ENCODE results near the gene SFMBT2. TPM values are rescaled to one million over a fixed set of nuclear protein-coding genes. Genes with fewer than 3 reads are reported as not detected.

SFMBT2 gene
- polyA plus RNA-seq, 2 of the 4 experiments (the other 2 are of a cell fraction): 9.6 to 10.2 TPM

DNA sequence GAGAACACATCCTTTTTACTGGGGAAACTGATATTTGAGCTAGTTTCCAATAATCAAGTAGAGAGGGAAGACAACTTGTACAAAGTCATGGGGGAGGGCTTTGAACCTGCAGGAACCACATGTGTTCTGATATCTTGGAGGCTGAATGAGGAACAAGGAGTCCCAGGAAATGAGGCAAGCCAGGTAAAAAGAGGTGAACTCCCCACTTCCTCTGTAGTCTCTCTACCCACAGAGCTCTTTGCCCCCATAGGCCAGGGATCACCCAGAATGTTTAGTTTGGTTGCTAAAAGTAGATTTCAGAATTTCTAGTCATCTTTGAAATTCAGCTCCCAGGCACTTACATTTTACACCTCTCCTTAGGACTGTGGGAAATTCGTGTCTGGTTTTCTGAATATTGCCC is 276.4 kb downstream of the SFMBT2 start:
- FAIRE-seq: no peak
- peaks cover 9% of the 10 kb centered on the region for H3K9me3 ChIP-seq
- H3K4me1 ChIP-seq: no peaks in the 10 kb centered on the region
- no peak overlapping the region for H3K4me2 ChIP-seq
- POLR2A ChIA-PET: no interaction called here
- TF ChIP-seq ZNF302 (CRISPR knock-in tag; IDR thresholded peaks at IDR 0.05) (no peak), TFCP2L1 (CRISPR knock-in tag; IDR thresholded peaks at IDR 0.05) (no peak), FOSB (CRISPR knock-in tag; IDR thresholded peaks at IDR 0.05) (no peak), EP300 (IDR thresholded peaks at IDR 0.05) (no peak), EHMT2 (IDR thresholded peaks at IDR 0.05; ENCODE audit: low read depth) (no peak), RFX5 (IDR thresholded peaks at IDR 0.05) (no peak)
- TF ChIP-seq, protein P1, sequence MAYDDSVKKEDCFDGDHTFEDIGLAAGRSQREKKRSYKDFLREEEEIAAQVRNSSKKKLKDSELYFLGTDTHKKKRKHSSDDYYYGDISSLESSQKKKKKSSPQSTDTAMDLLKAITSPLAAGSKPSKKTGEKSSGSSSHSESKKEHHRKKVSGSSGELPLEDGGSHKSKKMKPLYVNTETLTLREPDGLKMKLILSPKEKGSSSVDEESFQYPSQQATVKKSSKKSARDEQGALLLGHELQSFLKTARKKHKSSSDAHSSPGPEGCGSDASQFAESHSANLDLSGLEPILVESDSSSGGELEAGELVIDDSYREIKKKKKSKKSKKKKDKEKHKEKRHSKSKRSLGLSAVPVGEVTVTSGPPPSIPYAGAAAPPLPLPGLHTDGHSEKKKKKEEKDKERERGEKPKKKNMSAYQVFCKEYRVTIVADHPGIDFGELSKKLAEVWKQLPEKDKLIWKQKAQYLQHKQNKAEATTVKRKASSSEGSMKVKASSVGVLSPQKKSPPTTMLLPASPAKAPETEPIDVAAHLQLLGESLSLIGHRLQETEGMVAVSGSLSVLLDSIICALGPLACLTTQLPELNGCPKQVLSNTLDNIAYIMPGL (CRISPR knock-in tag; IDR thresholded peaks at IDR 0.05; ENCODE audit: borderline replicate concordance): no peak
- TF ChIP-seq, protein P2, sequence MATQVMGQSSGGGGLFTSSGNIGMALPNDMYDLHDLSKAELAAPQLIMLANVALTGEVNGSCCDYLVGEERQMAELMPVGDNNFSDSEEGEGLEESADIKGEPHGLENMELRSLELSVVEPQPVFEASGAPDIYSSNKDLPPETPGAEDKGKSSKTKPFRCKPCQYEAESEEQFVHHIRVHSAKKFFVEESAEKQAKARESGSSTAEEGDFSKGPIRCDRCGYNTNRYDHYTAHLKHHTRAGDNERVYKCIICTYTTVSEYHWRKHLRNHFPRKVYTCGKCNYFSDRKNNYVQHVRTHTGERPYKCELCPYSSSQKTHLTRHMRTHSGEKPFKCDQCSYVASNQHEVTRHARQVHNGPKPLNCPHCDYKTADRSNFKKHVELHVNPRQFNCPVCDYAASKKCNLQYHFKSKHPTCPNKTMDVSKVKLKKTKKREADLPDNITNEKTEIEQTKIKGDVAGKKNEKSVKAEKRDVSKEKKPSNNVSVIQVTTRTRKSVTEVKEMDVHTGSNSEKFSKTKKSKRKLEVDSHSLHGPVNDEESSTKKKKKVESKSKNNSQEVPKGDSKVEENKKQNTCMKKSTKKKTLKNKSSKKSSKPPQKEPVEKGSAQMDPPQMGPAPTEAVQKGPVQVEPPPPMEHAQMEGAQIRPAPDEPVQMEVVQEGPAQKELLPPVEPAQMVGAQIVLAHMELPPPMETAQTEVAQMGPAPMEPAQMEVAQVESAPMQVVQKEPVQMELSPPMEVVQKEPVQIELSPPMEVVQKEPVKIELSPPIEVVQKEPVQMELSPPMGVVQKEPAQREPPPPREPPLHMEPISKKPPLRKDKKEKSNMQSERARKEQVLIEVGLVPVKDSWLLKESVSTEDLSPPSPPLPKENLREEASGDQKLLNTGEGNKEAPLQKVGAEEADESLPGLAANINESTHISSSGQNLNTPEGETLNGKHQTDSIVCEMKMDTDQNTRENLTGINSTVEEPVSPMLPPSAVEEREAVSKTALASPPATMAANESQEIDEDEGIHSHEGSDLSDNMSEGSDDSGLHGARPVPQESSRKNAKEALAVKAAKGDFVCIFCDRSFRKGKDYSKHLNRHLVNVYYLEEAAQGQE (IDR thresholded peaks at IDR 0.05): no peak
- CTCF ChIA-PET: interaction anchor here (2.1 kb wide), 1 partner anchor 13 kb away, joined by 20 read pairs; no protein-coding TSS in a partner anchor
- DNase-seq (ENCODE audit: low read depth in 1 of 2, low spot score in 1 of 2): no peak
- WGBS (ENCODE audit: missing lambda C conversion rate): 0% methylated on average over 1 of the region's 1 CpG
- no peak overlapping the region for H3K27ac ChIP-seq
- no peak for ATAC-seq
- H3K4me3 ChIP-seq: no peak overlapping the region

DNA sequence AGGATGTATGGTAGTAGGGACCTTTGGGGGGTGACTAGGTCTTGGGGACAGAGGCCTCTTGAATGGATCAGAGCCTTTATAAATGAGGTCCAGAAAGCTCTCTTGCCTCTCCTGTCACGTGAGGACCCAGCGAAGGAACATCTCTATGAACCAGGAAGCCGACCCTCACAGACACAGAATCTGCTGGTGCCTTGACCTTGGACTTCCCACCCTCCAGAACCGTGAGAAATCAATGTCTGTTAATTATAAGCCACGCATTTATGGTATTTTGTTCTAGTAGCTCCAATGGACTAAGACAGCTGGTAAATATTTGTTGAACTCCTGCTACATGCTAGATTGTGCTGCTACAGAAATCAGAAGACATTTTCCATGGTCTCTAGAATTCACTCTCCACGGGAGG is 276.9 kb downstream of the SFMBT2 start:
- DNase-seq (ENCODE audit: low read depth in 1 of 2, low spot score in 1 of 2) (no peak), ATAC-seq (no peak), FAIRE-seq (no peak)
- Histone ChIP-seq H3K4me3 (no peak overlapping the region), H3K4me2 (no peak overlapping the region), H3K9me3 (peaks cover 9% of the 10 kb centered on the region), H3K4me1 (no peaks in the 10 kb centered on the region), H3K27ac (no peak overlapping the region)
- TF ChIP-seq BHLHE40 (IDR thresholded peaks at IDR 0.05; ENCODE audit: low read depth, low read length): no peak
- TF ChIP-seq RCOR1 (IDR thresholded peaks at IDR 0.05; ENCODE audit: low read depth, low read length): no peak
- no peak for TF ChIP-seq POLR2AphosphoS2 (conservative IDR thresholded peaks at IDR 0.05; ENCODE audit: low read length)
- TF ChIP-seq KDM5A (IDR thresholded peaks at IDR 0.05): no peak
- no peak for TF ChIP-seq CBX2 (IDR thresholded peaks at IDR 0.05; ENCODE audit: borderline replicate concordance, low read depth)
- TF ChIP-seq RFX5 (IDR thresholded peaks at IDR 0.05): no peak
- no peak for TF ChIP-seq ZC3H11A (IDR thresholded peaks at IDR 0.05)
- TF ChIP-seq, protein P3, sequence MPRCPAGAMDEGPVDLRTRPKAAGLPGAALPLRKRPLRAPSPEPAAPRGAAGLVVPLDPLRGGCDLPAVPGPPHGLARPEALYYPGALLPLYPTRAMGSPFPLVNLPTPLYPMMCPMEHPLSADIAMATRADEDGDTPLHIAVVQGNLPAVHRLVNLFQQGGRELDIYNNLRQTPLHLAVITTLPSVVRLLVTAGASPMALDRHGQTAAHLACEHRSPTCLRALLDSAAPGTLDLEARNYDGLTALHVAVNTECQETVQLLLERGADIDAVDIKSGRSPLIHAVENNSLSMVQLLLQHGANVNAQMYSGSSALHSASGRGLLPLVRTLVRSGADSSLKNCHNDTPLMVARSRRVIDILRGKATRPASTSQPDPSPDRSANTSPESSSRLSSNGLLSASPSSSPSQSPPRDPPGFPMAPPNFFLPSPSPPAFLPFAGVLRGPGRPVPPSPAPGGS (IDR thresholded peaks at IDR 0.05): no peak
- no peak for TF ChIP-seq SREBF2 (IDR thresholded peaks at IDR 0.05)
- no peak for TF ChIP-seq CEBPB (IDR thresholded peaks at IDR 0.05)
- TF ChIP-seq HOXB13 (CRISPR knock-in tag; IDR thresholded peaks at IDR 0.05; ENCODE audit: low read depth): no peak
- no peak for TF ChIP-seq ATOH8 (CRISPR knock-in tag; IDR thresholded peaks at IDR 0.05; ENCODE audit: low read depth)
- no peak for TF ChIP-seq TFCP2L1 (CRISPR knock-in tag; IDR thresholded peaks at IDR 0.05)
- TF ChIP-seq E2F6 (IDR thresholded peaks at IDR 0.05; ENCODE audit: borderline replicate concordance, low read depth): no peak
- TF ChIP-seq, protein P4, sequence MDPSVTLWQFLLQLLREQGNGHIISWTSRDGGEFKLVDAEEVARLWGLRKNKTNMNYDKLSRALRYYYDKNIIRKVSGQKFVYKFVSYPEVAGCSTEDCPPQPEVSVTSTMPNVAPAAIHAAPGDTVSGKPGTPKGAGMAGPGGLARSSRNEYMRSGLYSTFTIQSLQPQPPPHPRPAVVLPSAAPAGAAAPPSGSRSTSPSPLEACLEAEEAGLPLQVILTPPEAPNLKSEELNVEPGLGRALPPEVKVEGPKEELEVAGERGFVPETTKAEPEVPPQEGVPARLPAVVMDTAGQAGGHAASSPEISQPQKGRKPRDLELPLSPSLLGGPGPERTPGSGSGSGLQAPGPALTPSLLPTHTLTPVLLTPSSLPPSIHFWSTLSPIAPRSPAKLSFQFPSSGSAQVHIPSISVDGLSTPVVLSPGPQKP (IDR thresholded peaks at IDR 0.05; ENCODE audit: low read depth, low read length): no peak
- no peak for TF ChIP-seq NFE2L2 (conservative IDR thresholded peaks at IDR 0.05; ENCODE audit: low read length)
- TF ChIP-seq, protein P5, sequence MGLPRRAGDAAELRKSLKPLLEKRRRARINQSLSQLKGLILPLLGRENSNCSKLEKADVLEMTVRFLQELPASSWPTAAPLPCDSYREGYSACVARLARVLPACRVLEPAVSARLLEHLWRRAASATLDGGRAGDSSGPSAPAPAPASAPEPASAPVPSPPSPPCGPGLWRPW (IDR thresholded peaks at IDR 0.05): no peak
- no peak for TF ChIP-seq NR3C1 (IDR thresholded peaks at IDR 0.05)
- ChIA-PET POLR2A (no interaction called here), CTCF (interaction anchor here (2.1 kb wide), 1 partner anchor 12 kb away, joined by 20 read pairs; no protein-coding TSS in a partner anchor)
- WGBS (ENCODE audit: missing lambda C conversion rate): 7% methylated on average over 6 of the region's 6 CpGs
